A172 (cell line): Measurements from ENCODE around the gene UNC80. TPM values are rescaled to one million over a fixed set of nuclear protein-coding genes. Genes with fewer than 3 reads are reported as not detected.
A peak's percentile ranks its signal among the peaks of the same experiment; 100 is the strongest.

Source experiments
- DNase-seq: peaks from one replicate; pipeline ENCODE4 v3.0.0-alpha.2; 2015; ENCODE audit warnings: low spot score
- total RNA-seq: library from RNA; depleted of rRNA; stranded (reverse); fragments of >200 nt; shearing (Covaris generic); gene quantifications from 2 replicates; pipeline ENCODE4 v1.2.3, GENCODE V29; 2014

The UNC80 gene
- total RNA-seq, 1 experiment from 2014 or later = 0.02 TPM

DNA sequence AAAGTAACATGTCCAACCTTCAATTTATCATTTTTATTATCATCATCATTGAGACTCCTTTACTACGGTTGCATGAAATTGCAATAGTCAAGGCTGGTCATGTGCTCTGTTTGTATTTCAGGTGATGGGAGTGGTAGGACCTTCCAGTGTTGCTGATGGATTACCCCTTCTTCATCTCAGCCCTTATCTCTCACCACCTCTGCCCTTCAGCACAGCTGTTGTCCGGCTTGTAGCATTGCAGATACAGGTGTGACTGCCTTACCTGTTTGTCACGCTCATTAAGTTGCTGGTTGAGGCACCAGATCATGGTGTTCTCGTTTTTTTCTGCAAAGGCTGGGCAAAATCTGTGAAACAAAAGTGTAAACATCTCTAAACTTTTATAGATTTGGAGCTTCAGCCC, 199.1 kb downstream of the UNC80 start:
- DNase-seq = no peak

DNA sequence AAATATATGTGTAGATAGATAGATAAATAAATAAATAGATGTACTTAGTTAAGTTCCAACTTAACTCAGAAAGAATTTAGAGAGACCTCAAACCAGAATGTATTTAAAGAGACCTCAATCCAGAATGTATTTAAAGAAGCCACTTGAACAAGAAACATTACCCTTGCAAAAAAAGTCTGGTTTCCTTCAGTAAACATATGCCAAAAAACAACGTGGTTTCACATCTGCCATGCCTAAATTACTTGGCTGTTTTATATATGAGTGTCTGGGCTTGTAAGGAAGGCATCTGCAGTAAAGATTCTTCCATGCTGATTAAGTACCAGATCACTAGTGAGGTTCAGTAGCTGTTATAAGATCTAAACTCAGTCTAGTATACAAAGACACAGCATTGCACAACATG, 201.7 kb downstream of the UNC80 start:
- DNase-seq = no peak

DNA sequence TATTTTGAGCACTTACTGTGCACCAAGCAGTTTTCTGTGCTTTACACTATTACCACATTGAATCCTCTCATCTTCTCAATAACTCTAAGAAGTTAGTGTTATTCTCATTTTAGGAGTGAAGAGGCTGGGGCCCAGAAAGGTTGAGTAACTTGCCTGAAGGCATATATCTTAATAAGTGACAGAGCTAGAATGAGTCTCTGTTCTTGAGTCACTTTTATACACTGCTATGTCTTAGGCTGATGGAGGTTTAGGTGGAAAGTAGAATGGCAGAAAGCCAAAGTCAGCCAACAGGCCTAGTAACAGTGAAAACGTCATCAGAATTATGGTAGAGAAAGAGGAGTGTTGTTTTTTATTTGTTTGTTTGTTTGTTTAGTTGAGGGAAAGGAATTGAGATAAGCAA, 202.9 kb downstream of the UNC80 start:
- DNase-seq = peak; percentile 5

DNA sequence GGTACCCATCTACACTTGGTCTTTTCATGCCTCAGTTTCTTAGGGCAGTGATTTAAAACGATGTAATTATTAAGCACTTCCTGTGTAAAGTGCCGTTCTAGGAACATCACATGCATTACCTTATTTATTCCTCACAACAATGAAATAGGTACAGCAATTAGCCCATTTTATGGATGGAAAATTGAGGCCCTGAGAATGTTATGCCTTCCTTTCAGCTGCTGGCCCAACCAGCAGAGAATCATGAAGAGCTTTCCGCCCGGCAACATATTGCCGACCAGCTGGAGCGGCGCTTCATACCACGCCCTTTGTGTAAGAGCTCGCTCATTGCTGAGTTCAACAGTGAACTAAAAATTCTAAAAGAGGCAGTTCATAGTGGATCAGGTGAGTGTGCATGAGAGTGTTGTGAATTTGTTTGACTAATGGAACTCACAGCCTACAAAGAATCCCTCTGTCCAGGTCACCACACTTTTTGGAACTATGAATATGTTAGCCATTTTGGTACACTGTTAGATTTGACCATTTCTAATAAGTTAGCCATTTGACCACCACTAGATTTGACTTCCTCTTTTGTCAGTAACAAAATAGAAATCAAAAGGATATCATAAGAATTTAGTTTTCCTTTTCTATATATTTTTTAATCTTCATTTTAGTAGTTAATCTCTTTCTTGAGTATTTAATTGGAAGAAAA, 205.2 kb downstream of the UNC80 start:
- DNase-seq = no peak

DNA sequence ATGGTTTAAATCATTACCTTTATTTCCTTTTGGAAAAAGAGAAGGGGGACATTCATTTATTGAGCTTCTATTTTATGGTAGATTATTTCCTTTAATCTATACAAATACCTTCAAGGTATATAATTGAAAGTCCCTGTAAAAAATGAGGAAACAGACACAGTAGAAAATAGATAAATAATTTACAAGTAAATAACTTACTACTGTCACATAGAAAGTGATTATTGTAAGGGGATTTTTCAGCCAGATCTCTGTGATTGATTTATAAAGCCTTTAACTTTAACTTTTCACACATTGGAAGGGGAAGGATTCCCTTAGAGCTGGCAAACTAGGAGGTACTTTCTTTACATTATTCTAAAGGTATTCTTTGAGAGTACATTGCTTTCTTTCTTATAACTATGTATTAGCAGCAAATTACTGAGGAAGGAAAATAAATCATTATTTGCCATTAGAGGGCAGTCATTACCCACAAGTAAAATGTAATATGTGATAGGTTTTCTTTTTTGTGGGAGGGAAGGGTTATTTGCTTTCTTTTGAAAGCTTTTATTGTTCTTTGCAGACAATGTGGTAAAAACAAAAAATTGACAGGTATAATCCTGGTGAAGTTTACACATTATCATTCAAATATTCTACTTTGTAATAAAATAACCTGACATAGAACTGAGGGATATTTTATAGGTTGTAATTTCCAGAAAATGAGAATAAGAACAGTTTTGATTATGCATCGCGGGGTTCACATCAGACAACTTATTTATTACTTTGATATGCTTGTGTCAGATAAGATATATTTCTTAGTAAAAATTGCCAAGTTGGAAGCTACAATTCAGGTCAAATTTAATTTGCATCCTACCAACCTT, 206.0 kb downstream of the UNC80 start:
- DNase-seq = peak; percentile 28

DNA sequence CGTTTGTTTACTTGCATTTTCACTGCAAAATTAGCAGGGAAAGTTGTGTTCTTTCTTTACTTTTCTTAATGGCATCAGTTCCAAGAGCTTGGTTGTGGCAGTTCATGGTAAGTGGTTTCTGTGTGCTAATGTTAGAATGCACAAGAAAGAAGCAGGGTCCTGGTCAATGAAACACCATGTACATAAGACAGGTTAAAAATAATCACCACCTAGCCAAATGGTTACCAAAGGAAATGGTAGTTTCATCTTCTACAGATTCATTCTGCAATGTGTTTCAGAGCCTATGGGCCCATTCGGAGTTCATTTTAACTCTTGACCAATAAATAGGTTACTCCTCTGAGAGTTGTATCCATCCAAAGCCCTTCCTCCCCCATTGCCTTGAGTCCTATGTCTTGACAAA, 212.7 kb downstream of the UNC80 start:
- no peak for DNase-seq

DNA sequence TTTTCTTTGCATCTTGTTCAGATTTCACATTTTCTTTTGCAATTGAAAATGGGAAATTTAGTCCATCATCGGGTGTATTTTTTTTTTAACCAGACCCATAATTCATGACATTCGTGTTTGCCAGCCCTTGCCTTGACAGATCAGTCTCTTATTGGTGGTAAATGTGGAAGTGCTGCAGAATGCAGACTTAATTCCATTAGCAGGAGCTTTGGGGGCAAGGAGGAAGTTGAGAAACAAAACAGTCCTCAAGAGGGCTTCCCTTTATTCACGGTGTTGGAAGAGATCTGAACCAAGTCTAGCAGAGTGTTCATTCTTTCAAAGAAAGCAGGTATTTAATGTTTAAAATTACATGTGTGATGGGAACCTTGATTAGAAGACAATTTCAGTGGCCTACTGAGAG, 214.2 kb downstream of the UNC80 start:
- no peak for DNase-seq

DNA sequence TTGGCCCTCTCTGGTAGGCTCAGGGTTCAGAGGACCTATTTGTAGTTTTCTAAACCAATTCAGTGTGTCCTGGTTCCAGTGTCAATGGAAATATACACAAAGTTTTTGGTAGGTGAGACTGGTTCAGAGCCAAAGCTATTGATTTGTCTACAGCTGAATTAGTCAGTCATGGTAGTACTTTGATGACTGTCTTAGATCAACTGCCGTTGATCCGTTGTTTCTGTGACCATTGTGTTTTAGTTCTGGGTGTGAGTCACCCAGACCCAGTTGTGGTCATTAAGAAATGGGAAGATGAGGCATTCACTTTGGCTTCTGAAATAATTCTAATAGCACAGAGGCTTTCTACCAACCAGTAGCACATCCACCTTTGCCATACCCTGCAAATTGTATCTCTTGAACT, 214.8 kb downstream of the UNC80 start:
- no peak for DNase-seq

DNA sequence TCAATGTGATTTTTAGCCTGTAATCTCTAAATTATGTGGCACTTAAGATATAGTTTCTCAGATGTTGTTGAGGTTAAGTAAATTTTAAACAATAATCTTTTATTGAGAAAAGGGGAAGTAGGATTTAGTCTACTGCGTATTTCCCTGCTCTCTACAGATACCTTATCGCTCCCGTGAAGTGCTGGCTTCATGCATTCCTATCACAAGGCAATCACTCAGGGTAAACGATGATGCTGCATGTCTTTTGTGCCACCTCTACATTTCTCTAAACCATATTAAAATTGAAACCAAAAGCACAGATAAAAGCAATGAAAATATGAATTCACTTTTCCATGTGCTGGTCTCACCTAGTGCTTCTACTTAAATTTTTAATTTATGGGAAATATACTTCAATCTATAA, 216.4 kb downstream of the UNC80 start:
- DNase-seq = no peak

DNA sequence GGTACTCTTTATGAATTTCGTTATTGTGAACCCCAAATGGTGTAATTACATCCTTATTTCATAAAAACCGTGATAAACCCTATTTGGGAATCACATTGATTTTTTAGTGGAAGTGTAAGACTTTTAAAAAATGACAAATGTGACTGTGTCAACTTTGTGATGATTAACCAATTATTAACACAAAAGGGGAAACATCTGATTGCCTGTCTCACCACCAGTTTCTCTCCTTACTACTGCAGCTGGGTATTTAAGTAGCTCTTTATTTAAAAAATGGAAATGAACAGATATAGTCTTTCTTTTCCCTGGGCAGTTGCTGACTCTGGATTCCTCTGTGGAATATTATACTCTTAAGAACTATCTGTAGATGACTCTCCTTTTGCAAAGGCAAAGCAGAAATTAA, 219.2 kb downstream of the UNC80 start:
- no peak for DNase-seq

DNA sequence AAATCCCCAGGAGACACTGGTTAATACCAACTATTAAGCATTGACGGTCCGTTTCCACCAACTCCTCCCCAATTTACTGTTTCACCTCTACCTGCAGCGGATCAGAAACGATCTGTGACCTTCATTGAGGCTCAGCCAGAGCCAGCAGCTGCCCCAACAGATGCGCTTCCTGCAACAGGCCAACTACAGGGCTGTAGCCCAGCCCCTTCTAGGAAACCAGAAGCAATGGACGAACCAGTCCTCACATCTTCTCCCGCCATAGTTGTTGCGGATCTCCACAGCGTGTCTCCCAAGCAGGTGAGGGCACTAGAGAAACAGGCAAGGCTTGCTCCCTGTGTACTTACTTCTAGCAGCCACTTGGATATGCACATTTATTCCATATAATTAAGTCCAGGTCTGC, 222.3 kb downstream of the UNC80 start:
- no peak for DNase-seq

DNA sequence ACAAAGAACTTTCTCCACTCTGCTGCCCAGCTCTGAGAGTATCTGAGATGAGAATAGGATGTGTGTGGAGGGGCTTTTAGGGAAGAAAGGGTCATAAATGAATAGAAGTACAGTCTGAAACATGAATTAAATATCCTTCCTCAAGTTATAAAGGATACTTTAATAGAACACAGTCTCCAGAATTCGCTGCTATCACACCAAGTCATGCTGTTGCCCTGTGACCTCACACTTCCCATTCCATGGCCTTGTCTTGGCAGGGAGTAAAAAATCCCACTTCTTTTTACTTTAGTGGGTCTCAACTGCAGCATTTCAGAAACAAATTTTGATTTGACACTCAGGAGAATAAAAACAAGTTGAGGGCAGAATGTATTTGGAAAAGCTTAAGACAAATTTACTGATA, 227.0 kb downstream of the UNC80 start:
- DNase-seq = no peak

DNA sequence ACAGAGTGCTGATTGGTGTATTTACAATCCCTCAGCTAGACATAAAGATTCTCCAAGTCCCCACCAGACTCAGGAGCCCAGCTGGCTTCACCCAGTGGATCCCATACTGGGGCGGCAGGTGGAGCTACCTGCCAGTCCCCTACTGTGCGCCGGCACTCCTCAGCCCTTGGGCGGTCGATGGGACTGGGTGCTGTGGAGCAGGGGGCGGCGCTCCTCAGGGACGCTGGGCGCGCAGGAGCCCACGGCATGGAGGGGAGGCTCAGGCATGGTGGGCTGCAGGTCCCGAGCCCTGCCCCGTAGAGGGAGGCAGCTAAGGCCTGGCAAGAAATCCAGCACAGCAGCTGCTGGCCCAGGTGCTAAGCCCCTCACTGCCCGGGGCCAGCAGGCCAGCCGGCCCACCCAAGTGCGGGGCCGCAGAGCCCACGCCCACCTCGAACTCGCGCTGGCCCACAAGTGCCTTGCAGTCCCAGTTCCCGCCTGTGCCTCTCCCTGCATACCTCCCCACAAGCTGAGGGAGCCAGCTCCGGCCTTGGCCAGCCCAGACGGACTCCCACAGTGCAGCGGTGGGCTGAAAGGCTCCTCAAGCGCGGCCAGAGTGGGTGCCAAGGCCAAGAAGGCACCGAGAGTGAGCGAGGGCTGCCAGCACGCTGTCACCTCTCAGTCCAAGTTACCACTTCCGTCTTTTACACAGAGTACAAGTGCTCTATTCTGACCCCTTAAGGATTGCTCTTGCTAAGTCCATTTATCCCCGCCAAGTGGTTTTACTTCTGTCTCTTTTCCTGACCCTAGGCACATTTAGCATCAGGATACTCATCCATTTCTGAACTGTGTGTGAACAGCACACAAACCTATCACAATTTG, 229.1 kb downstream of the UNC80 start:
- DNase-seq = no peak

DNA sequence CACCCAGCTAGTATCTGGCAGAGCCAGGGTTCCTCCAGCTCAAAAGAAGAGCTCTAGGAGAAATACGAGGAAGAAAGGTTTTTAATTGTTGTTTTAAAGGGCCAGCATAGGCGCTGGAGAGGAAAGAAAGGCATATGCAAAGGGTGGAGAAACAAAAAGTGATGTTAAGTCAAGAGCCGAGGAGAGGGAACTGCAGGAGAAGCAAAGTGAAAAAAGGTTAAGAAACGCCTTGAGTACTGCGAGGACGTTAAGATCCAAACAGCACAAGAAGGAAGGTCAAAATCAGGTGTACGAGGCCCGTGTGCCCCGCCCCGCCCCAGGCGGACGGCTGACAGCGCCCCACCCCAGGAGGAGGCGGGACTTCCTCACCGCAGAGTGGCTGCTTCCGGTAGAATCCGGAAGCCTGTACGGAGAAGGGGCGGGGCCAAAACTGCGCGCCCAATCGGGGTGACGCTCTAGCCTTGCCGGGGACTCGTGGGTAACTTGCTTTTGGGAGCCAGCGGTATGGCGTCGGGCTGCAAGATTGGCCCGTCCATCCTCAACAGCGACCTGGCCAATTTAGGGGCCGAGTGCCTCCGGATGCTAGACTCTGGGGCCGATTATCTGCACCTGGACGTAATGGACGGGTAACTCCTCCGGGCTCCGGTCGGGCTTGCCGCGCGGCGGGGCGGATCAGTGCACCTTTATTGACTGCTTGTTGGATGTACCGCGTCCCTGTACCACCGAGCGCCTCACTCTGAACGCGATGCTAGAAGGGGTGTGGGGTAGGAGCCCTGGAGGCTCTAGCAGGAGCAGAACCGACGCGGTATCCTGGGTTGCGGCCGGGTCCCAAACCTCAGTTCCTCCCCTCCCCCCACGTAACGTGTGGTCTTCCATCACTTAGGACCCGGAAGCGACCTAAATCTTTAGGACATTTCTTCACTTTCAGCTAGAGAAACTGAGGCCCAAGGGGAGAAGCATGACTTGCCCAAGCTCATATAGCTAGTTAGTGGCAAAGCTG, 230.8 kb downstream of the UNC80 start, which contains the start of gene RPE:
Gene RPE (plus strand): TSS at position 481 of the 1,000 bp plus-strand sequence. CDS start 24 bp downstream, at position 505.
- DNase-seq = peak; percentile 93

DNA sequence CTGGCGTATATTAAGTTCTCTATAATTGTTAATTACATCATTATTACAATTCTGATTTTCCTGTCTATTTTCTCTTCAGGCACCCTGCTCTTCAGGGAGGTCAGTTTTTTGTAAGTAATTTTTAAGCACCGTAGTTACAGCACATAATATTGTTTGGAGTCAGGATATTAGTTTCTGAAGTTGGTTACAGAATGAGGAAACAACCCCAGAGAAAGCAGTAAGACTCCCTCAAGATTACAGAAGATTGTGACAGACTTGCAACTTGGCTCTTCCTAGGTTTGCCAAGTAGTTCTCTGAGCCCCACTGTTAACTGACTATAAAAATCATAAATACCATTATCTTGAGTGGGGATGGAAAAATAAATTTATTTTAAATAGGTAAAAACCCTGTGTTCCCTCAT, 231.7 kb downstream of the UNC80 start:
- no peak for DNase-seq

DNA sequence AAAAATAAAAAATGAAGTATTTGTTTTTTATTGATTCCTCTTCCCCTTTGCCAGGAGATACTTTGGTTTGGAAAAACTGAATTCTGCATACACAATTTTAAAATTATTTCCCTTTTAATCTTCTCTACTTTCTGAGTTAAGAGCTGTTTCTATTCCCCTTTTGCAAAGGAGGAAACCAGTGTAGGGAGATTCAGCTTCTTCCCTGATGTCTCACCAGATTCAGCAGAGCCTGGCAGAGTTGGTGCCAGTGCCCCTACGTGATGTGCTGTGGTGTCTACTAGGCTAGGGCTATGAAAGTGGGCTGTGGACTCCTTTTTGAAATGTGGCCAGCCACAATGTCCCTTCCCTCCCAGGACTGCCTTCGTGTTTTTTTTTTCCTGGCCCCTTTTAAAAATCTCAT, 233.2 kb downstream of the UNC80 start:
- no peak for DNase-seq

DNA sequence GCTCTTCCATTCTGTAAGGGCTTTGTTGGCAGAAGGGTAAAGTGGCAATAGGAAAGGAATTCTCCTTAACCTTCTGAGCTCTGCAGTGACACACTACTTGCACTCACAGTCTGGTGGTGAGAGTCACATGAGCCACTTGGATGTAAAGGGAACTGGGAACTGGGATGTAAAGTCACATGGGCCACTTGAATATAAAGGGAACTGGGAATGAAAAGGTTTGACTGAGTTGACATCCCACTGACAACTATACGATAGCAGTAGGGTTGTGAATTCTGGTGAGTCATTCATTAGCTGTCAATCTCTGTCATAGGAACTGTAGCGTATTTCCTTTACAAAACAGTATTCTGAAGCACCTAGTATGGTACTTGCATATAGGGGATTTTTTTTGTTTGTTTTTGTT, 236.3 kb downstream of the UNC80 start:
- DNase-seq = no peak

DNA sequence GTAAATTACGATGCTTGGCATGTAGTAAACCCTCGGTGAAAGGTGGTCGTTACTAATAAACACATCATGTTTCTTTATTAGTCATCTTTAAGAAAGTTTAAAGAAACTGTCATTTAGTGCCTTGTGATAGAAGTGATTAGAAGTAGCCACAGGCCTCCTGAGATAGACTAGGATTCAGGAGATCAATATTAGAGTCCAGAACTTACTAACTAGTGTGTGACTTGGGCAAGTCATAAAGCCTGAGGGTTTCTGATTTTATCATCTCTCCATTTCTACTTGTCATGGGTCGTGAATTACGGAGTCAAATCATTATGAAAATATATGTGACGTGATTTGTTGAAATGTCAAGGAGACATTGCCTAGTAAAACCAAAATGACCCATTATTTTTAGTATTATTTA, 237.5 kb downstream of the UNC80 start:
- no peak for DNase-seq

DNA sequence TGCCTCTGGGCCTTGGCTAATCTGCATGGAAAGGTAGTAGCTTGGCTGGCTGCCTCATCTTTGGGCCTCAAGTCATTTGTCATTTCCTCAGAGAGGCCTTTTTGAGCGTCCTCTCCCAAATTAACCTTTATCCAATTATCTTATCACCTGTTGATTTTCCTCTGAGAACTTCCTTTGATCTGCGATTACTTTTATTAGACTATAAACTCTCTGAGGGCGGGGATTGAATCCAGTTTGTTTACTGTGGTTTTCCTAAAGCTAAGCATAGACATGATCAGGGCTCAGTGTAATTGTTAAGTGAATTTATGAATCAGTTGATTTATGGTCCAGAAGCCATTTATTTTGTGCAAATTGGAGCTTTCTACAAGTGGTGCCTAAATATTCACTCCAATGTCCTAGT, 238.3 kb downstream of the UNC80 start:
- no peak for DNase-seq

DNA sequence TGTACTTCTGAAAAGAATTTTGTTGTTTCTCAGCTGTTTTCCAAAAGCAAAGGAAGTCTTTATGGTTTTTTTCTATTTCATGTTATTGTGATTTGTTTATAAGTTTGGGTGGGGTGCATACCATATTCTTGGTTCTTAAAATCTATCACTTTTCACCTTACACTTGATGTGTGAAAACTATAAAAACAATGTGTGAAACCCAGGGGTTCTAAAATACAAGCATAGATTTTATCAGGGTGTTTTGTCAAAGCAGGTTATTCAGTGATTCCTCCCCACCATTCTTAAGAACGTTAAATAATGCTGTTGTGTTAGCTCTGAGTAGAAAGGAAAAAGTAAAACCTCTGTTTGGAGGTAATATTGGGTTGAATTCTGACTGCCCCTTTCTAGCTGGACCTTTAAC, 248.5 kb downstream of the UNC80 start:
- no peak for DNase-seq

DNA sequence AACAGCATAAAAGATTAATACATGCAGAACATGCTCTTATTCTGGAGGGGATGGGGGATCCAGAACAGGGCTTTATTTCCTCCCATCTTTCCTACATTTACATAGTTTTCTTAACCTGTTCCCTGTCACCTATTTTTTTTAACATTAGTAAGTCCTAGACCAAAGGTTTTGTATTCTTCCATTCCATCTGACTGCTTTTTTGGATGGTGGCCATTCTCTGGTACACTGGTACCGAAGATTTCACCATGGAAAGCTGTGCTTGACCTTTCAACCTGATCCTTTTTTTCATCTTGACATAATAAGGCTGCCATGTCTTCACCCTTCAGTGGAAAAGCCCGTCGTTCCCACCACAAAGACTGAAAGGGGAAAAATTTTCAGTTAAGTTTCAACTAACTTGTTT, 251.2 kb downstream of the UNC80 start:
- no peak for DNase-seq
